HEK293 (cell line): ENCODE results near the gene OLFM1.

Experiments
- CTCF ChIP-seq: fragments of 450-650 bp; formaldehyde crosslinking; IDR thresholded peaks from 2 replicates; pipeline ENCODE4 v1.5.1; 2016; ENCODE audit warnings: missing biosample characterization, missing genetic modification characterization
- GLI2 ChIP-seq: fragments of 450-650 bp; formaldehyde crosslinking; IDR thresholded peaks from 2 replicates; pipeline ENCODE4; 2017; ENCODE audit warnings: missing biosample characterization, missing genetic modification characterization, low read depth, borderline replicate concordance
- PRDM4 ChIP-seq: fragments of 450-650 bp; formaldehyde crosslinking; IDR thresholded peaks from 2 replicates; pipeline ENCODE4 v1.5.1; 2017; ENCODE audit warnings: missing biosample characterization, missing genetic modification characterization
- SP7 ChIP-seq: fragments of 450-650 bp; formaldehyde crosslinking; IDR thresholded peaks from 2 replicates; pipeline ENCODE4 v1.5.1; 2016; ENCODE audit warnings: missing biosample characterization, missing genetic modification characterization
- YY1 ChIP-seq: fragments of 450-650 bp; formaldehyde crosslinking; IDR thresholded peaks from 2 replicates; pipeline ENCODE4 v1.5.1; 2018; ENCODE audit warnings: missing biosample characterization, missing genetic modification characterization
- ZFP3 ChIP-seq: fragments of 450-650 bp; formaldehyde crosslinking; IDR thresholded peaks from 2 replicates; pipeline ENCODE4 v1.5.1; 2016; ENCODE audit warnings: low read depth, missing biosample characterization, missing genetic modification characterization
- ZNF274 ChIP-seq, 2 experiments: fragments of 200-500 bp in 1 of 2; fragments of 450-650 bp in 1 of 2; sonication (Bioruptor generic) in 1 of 2; formaldehyde crosslinking in 1 of 2; IDR thresholded peaks; 2 replicates each; pipeline versions ENCODE4 v1.5.1 to v1.6.1; 2014 to 2016; ENCODE audit warnings: borderline replicate concordance in 1 of 2, inconsistent platforms in 1 of 2, low read length in 1 of 2, missing biosample characterization in 1 of 2, missing genetic modification characterization in 1 of 2
- ZNF37A ChIP-seq: fragments of 450-650 bp; IDR thresholded peaks from 2 replicates; pipeline ENCODE4 v1.5.1; 2018; ENCODE audit warnings: missing biosample characterization, missing genetic modification characterization
- ZNF416 ChIP-seq: fragments of 450-650 bp; formaldehyde crosslinking; IDR thresholded peaks from 2 replicates; pipeline ENCODE4 v1.5.1; 2016; ENCODE audit warnings: missing biosample characterization, missing genetic modification characterization
- ZNF530 ChIP-seq: fragments of 450-650 bp; formaldehyde crosslinking; IDR thresholded peaks from 2 replicates; pipeline ENCODE4 v1.5.1; 2016; ENCODE audit warnings: low read depth, missing biosample characterization, missing genetic modification characterization
- TF ChIP-seq, protein P1 (sequence below): fragments of 450-650 bp; formaldehyde crosslinking; IDR thresholded peaks from 2 replicates; pipeline ENCODE4 v1.5.1; 2016; ENCODE audit warnings: missing biosample characterization, missing genetic modification characterization, low read depth

DNA sequence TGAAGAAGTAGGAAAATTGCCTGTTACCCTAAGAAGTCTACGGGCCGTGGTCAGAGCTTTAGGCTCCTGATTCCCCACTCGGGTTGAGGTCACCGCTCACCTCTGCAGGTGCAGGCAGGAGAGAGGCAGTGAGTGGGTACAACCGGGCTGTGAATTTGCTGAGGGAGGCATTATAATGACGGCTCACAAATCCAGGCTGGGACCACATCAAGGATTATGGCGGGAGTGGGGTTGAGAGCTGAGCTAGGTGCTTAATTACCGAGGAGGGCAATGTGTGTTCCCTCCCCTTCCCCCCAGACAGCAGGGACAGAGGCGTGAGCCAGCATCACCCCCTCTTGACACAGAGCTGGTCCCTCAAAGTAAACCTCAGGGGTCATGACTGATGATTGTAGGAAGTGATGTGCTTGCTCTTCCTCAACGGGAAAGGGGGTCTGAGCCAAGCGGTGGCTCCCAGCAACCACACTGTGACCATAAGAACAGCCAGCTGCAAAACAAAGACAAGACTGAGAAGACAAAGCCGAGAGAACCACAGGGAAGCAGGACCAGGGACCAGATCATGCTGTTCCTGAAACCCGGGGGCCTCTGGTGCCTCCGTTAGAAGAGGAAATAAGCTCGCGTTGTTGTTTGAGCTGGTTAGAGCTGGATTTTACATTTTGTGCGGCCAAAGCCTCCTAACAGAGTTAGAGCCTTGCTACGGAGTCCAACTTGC is 77.7 kb downstream of the OLFM1 start:
- TF ChIP-seq CTCF, result no peak
- TF ChIP-seq ZNF274 (IDR thresholded peaks at IDR 0.05; ENCODE audit: low read length), result no peak
- TF ChIP-seq ZNF274 (tag by site-specific recombination; IDR thresholded peaks at IDR 0.05; ENCODE audit: borderline replicate concordance), result no peak
- no peak for TF ChIP-seq ZFP3
- TF ChIP-seq SP7 (tag by site-specific recombination), result no peak
- TF ChIP-seq ZNF37A, result no peak
- TF ChIP-seq GLI2 (tag by site-specific recombination), result no peak
- TF ChIP-seq ZNF416 (tag by site-specific recombination), result no peak
- TF ChIP-seq, protein P1, sequence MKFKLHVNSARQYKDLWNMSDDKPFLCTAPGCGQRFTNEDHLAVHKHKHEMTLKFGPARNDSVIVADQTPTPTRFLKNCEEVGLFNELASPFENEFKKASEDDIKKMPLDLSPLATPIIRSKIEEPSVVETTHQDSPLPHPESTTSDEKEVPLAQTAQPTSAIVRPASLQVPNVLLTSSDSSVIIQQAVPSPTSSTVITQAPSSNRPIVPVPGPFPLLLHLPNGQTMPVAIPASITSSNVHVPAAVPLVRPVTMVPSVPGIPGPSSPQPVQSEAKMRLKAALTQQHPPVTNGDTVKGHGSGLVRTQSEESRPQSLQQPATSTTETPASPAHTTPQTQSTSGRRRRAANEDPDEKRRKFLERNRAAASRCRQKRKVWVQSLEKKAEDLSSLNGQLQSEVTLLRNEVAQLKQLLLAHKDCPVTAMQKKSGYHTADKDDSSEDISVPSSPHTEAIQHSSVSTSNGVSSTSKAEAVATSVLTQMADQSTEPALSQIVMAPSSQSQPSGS, result no peak
- TF ChIP-seq PRDM4 (tag by site-specific recombination), result no peak
- TF ChIP-seq ZNF530 (tag by site-specific recombination), result no peak
- TF ChIP-seq YY1 (tag by site-specific recombination), result no peak
